HG03571 (cell line): ENCODE measurements around the gene BASP1.

Experiments used
- ATAC-seq: cut with Tn5 transposase; IDR thresholded peaks from one replicate; pipeline ENCODE4 v1.9.1; 2021; ENCODE audit not compliant: unreplicated experiment

BASP1 gene

DNA sequence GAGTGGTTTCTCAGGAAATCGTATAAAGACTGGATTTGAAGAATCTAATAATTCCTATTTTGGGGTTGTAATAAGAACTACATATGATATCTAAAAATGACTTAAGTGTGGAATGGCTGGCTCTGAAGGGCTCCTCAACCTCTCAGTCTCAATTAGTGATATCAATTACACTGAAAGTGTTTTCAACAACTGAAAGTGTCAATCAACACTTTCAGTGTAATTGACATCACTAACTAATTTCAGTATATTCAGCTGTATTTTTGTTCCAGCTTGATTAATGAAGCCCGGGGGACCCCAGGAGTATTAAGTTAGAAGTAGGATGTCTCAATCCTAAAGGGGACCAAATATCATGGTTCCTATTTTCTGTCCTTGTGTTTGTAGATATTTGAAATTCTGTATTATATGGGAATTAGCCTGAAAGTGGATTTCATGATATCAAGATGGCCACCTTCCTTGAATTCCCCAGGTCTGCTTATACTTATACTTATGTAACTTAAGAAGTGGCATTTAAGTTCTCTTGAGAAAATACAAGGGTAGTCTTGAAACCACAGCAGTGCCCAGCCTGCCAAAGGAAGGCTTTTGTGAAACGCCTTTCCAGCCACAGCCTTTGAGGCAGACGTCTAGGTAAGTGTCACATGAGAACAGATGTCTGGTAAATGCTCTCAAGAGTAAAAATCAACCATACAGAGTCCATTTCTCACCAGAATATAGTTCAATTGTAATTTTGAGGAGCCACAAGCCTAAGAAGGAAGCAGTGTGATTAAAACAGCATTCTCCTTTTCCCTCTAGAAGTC, 4.6 kb downstream of the BASP1 start:
- ATAC-seq: no peak

DNA sequence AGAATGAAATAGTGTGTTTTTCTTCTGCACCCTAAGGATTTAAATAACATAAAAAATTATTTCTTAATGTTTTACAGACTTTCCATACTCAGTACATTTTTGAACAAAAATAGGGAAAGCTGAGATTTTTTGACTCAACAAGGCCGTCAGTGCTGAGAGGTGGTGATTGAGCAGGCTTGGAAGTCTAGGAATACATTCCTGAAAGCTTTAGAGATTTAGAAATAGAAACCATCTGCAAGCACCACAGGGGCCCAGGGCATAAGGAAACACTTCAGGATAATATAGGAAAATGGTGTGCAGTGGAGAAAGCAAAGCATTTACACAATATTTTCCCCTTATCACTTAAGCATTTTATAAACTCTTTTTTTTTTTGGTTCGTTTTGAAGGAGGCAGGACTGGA, 5.2 kb downstream of the BASP1 start:
- ATAC-seq: no peak

DNA sequence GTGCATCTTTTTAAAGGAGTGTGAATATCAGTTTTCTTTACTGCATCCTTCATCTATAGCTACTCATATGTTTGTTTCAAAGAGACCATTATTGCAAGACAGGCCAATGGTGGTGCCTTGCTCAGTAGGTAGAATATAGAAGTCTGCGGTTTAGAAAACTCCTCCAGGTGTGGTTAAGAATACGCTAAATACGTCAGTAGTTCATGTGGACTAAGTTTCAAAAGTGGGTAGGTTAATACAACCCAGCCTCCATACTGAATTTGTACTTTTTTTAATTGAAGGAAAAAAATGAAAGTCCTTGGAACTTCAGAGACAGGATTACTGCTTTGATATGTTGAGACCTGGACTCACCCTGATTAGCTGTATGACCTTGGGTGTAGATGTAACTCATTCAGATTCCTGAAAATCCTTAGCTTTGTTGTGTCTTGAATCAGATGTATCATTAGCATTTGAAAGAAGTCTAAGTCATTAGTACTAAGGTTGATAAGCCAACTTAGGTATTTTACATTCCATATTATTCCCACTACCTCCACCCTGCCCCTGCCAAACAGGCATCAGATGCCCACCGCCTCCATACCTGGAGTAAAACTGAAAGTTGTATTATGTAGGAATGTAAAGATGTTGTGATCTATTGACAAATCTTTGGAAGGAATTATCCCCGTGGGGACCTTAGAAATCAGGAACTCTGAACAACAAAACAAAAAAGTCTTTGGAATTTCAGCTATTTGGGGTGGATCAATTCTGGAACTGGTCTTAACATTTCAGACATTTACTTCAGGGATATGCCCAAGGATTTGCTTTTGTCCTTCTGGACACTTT, 6.1 kb downstream of the BASP1 start:
- no peak for ATAC-seq

DNA sequence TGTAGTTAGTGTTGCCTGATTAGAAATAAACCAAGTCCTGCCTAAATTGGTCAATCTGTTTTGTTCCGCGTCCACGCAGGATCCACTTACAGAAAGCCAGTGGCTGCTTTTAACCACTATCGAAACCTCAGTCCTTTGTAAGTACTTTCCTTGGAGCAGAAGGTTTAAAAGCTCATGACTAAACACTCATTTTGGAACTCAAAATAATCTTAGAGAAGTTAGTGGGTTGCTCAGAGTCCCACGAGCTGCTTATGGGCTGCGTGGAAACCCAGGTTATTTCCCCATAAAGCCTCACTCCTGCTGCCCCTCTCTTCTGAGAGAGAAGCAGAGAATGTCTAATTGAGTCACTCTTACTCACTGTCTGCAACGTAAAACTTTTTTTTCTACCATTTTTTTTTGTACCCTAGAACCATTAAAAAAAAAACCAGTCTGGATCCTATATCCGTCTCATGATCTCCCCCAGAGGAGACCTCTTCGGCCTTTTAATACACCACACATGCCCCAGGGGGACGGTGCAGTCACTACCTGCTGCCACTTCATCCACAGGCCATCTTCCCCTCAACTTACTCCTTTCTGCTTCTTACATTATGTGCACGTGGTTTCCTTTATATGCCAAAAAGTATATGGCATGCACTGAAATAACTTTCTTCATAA, 7.6 kb downstream of the BASP1 start:
- peak; percentile 55 for ATAC-seq

DNA sequence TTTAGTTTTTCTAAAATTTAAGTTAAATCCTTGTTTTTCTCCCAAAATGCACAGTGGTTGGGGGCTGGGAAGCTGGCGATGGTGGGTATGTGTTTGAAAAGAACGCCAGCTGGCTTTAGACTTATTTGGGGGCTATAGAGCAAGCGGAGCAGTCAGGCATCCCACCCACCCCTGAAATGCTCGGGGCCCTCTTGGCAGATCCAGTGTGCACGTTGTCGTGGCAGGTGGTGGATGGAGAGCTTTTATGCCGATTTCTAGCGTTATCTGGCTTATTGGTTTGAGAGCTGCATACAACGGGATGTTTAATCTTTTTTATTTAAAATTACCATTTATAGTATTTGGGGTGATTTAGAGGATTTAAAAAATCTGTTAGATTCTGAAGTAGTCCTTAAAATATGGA, 8.1 kb downstream of the BASP1 start:
- ATAC-seq: no peak

DNA sequence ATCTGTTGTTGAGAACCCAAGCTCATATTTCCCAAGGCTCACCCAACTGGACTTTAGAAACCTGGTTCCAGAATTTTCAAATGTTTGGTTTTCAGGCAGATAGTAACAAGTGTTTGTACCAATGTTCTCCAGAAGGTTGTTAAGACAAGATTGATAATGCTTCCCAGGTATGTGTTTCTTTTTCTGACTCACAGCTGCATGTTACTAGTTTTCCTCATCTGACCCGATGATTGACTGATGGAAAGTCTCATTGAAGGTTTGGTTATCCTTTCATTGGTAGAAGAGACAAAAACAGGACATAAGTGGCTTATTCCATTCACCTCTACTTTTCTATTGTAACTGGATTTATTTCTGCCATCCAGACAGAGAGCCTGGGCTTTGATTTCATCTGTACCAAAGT, 10.4 kb downstream of the BASP1 start:
- ATAC-seq: no peak

DNA sequence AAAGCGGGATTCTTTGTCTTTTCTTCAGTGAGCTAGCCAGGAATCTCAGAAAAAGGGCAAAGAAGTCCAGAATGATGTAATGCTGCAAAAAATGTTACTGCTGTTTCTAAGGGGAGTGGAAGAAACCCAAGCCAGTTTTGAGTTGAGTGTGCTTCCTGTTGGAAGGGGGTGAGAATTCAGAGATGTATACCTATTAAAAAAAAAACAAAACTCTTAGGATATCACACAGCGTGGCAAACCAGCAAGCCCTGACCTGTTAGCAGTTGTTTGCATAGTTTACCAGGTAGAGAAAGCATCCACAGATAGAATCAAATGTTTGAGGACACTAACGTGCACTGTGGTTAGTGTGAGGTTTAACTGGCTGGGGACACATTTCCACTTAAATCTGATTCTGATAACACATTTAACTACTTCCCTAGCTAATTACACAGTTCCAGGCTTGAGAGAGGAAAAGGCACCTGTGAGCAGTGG, 11.4 kb downstream of the BASP1 start:
- peak; percentile 63 for ATAC-seq

DNA sequence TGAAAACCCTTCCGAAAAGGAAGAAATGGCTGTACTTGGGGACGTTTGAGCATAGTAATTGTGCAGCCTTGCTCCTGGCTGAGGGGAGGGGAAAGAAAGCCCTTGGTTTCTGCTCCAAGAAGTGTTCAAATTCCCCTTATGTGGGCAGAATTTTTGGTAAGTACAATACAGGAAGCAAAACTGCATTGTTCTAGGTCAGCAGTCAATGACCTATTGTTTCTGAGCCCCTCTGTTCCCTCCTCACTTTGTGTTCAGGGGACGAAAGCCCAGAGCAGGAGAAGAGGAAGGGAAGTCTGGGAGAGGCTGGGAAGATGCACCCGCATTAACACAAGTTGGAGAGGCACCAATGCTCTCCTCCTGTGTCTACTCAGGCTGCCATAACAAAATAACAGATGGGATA, 11.9 kb downstream of the BASP1 start:
- ATAC-seq: peak; percentile 36

DNA sequence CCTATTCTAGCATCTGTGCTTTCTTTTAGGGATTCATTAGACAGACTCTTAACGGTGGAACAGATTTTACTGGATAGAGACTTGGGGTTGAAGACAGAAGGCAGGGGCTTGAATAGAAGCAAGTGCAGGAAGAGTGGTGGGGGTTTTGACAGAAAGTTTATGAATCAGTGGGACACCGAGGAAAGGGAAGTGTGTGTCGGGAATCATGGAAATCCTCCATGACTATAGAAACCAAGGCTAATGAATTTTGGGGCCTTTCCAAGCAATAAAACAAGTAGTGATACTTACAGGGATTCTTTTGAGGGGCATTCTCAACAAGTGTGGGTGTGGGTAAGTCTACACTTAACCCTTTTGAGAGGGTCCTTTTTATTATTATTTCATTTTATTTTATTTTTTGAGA, 12.8 kb downstream of the BASP1 start:
- ATAC-seq: no peak

DNA sequence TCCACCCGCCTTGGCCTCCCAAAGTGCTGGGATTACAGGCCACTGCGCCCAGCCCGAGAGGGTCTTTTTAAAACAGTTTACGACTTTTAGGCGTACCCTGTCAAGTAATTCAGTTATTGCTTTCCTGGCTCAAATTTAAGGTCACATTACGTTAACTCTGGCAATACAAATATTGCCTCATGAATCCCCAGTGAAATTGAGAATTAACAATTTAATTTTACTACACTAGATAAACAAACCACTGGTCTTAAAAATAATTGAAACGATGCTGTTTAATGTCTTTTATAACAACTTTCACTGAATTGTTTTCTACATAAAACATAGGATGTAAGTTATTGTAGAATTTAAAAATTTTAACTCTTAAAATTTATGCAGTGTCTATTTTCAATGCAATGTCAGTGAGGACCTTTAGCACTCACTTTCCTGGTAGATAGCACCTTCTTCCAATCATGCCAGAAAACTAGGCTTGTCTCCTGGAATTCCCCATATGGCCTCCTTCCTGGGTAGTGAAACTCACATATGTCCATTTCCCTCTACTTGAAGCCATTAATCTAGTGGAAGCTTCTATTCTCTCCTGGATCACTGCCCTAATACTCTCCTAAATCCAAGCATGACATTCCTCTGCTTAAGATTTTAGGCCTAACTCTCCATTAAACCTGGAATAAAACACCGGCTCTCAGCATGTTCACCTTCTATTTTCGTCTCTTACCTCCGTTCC, 13.5 kb downstream of the BASP1 start:
- no peak for ATAC-seq

DNA sequence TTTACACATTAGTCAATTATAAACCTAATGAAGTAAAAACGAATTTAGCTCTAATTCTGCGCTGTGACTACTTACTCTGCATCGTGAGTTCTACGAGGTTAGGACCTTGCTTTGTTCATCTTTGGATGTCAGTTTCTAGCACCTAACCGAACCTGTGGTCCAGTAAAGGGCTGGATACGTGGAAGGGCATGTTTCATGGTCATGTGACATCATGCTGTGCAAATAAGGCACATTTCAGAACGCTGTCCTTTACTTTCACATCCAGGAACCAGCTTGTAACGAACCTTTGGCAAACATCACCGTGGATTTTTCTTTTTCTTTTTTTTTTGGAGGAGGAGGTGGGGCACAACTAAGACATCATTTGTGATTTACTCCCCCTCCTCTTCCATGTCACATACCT, 15.0 kb downstream of the BASP1 start:
- no peak for ATAC-seq

DNA sequence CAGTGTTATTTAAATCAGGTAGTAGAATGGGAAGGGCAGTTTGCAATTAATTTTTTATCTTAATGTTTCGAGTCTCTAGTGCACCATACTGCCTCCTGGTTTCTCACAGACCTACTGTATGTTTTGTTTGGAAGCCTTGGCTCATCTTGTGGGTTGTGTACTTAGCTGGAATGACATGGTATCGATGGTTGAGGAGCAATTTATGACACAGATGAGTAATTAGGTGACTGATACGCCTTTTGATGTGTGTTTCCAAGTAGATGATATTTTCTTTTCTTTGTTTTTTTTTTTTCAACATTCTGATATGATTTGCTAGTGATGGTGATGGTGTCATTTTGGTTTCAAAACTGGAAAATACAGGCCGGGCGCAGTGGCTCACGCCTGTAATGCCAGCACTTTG, 16.1 kb downstream of the BASP1 start:
- ATAC-seq: no peak

DNA sequence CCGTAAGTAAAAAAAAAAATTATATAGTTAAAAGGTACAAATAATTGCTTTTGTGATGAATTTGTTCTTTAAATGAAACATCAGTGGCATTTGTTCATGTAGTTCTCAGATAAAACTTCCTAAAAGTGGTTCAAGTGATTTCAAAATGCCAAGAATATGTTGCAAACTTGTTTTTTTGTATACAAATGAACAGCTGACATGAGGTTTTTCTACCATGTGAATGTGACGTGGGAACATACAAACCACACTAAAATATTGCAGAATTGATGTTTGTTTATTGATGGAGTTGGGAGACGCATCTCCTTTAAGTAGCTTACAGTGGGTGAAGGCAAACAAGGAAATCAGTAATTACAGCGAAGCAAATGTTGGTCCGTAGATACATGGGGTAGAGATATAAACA, 16.9 kb downstream of the BASP1 start:
- no peak for ATAC-seq

DNA sequence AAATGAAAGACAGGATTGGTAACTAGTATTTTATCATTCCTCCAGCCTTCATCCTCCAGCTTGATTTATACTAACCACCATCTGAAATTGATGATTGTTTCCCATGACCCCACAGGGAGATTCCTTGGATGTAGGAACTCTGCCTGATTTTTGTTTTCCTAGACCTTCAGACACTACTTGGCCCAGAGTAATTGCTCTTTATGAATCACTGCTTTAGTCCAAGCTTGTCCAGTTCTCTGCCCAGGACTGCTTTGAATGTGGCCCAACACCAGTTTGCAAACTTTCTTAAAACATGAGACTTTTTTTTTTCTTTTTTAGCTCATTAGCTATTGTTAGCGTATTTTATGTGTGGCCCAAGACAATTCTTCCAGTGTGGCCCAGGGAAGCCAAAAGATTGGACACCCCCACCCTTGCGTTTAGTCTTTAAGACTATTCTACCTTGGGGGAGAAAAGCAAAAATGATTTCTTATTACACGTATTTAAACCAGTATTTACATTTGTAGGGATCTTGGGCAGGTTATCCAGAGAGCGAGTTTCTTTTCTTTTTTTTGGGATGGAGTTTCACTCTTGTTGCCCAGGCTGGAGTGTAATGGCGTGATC, 18.4 kb downstream of the BASP1 start:
- ATAC-seq: no peak

DNA sequence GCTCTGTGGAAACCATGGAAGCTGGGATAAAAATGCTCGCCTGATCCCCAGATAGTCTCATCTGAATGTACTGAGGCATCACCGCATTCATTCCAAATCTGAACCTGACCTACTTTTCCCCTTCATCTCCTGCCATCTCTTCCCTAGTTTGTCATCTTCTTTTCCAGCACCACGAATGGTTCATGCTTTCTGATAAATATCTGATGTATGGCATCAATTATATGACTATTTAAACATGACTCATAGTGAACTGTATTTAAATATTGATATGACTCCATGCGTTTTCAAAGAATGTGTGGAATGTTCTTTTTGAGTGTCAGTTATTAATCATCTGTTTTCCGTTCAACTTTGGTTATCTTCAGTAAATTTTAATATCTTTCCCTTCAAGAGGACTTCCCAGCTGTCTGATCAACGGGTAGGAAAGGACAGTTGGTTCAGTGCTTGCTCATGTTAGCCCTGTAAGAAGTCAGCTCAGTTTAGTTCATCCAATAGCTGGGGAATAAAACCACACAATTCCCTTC, 21.1 kb downstream of the BASP1 start:
- no peak for ATAC-seq

DNA sequence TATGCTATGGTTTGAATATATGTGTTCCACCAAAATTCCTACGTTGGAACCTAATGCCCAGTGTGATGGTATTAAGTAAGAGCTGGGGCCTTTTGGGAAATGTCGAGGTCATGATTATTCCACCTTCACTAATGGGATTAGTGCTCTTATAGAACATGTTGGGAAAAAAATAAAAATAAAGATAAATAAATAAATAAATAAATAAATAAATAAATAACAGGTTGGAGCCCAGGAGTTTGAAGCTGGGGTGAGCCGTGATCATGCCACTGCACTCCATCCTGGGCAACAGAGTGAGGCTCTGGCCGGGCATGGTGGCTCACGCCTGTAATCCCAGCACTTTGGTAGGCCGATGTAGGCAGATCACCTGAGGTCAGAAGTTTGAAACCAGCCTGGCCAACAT, 22.5 kb downstream of the BASP1 start:
- no peak for ATAC-seq

DNA sequence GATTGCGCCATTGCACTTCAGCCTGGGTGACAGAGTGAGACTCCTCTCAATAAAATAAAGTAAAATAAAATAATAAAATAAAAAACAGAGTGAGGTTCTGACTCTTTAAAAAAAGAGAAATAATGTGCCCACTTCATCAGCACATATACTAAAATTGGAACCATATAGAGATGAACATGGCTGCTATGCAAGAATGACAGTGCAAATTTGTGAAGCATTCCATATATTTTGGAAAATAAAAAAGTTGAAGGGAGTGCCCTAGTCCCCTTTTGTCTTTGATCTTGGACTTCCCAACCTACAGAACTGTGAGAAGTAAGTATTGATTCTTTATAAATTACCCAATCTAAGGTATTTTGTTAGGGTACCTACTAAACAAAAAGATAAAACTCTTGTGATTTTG, 23.1 kb downstream of the BASP1 start:
- ATAC-seq: no peak

DNA sequence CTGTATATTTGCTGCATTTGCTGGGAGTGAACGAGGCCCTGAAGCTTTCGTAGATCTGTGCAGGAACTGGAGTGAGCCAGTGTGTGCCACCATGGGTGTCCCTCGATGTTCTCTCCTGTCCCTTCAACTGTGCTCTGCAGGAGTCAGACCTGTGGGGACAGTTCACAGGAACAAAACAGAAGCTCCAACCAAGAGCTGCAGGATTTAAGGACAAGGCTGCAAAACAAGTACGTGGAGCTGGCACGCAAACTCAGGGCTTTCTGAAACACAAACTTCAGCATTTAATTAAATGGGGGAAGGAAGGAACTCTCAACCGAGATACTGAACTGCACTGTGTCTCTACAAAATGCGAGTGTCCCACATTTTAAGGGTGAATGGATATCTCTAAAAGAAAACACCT, 24.2 kb downstream of the BASP1 start:
- no peak for ATAC-seq

DNA sequence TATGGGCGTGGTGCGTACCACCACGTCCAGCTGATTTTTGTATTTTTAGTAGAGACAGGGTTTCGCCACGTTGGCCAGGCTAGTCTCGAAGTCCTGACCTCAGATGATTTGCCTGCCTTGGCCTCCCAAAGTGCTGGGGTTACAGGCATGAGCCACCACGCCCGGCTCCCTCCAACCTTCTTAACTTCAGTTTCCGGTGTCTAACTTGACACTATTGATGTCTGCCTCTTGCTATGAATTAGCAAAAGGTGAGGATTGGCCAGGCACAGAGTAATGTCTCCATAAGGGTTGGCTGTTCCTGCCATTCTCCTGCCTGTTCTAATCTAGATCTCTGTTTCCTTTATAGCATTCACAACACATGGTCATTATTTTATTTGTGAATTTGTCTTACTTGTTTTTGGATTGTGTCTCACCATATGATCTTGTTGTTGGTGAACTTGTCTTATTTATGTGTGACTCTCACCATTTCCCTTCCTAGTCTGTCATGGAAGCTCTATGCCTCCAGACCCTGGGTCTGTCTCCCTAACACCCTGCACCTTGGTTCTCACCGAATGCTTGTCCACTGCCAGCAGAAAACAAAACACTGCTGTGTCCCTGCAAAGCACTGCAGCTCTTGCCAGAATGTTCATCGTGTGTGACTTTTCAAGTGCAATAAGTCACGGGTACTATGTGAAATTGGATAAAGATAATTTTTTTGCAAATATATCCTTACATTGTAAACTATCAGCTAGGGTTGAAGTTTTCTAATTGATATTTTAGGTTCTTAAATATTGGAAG, 26.0 kb downstream of the BASP1 start:
- ATAC-seq: no peak
